Skin epidermis (tissue), 12 donors: Measurements from ENCODE around the gene OR1E2.
"Not testable (repeated sequence)": the region's sequence is repeated elsewhere in the genome, so short reads cannot be mapped to it uniquely, and the experiment has no call there.

Experiments
- H3K27ac ChIP-seq, 21 experiments: fragments of 200-600 bp; sonication (generic) in 11 of 21; one replicate each; pipeline ENCODE4 v1.5.0; 2020; ENCODE audit warnings: mild to moderate bottlenecking in 3 of 21, inconsistent platforms in 2 of 21, moderate library complexity in 2 of 21
- H3K4me3 ChIP-seq, 7 experiments: fragments of 200-600 bp; sonication (generic) in 2 of 7; one replicate each; pipeline ENCODE4 v1.5.0; 2020; ENCODE audit warnings: inconsistent platforms in 2 of 7, mild to moderate bottlenecking in 2 of 7, moderate library complexity in 1 of 7

The OR1E2 gene

DNA sequence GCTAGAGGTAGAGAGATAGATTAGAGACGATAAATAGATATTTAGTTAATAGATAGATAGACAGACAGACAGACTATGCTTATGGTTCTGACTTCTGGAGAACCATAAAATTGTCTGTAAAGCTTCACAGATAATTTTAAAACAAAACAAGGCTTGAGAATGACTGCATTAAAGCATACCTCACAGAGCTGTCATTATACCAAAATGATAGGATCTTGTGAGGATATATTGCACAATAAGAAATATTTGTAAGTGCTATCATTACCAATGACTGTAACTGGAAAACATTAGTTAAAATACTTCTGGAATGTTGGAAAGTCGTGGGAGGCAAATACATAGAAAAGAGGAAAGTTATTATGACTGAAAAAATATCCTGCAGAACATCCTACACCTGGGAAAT is 31.9 kb downstream of the OR1E2 start:
- no peak overlapping the region for H3K27ac ChIP-seq
- no peak overlapping the region for H3K4me3 ChIP-seq

DNA sequence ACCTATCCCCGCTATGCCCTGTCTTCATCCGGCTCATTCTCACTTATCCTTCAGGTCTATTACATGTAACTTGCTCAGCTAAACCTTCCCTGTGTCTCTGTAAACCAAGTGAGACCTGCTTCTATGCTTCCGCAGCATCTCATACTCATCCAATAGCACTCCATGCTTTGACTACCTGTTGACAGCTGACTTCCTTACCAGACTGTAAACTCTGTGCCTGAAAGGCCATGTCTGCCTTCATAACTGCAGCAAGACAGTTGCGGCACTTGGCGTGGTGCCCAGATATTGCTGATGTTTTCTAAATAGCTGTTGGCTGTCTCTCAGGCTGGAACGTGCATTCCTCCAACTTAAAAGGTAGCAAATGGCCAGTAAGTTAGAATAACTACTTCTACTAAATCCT is 33.6 kb downstream of the OR1E2 start:
- Histone ChIP-seq H3K4me3 (no peak overlapping the region), H3K27ac (no peak overlapping the region)

DNA sequence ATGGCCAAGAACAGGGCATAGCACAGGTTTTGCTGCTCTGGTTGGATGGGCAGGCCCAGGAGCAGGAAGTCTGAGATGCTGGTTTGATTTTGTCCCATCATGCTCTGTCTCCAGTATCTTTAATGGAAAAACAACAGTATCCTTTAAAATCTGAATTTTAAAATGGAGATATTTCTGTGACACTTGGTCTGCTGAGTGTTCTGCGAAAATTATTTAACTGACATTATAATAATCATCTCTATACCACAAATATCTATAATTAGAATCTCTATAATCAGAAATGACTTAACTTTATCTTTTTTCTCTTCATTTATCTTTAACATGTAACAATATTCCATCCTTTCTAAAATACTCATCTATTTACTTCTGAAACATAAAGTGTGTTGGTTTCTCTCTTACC is 35.3 kb downstream of the OR1E2 start, which contains the start of gene OR1E1:
TSS of gene OR1E1 (minus strand) at position 101 of the 400 bp plus-strand sequence. CDS start at position 101, 0 bp downstream.
- H3K4me3 ChIP-seq = no peak within 1 kb of the TSS
- H3K27ac ChIP-seq = no peak within 1 kb of the TSS

DNA sequence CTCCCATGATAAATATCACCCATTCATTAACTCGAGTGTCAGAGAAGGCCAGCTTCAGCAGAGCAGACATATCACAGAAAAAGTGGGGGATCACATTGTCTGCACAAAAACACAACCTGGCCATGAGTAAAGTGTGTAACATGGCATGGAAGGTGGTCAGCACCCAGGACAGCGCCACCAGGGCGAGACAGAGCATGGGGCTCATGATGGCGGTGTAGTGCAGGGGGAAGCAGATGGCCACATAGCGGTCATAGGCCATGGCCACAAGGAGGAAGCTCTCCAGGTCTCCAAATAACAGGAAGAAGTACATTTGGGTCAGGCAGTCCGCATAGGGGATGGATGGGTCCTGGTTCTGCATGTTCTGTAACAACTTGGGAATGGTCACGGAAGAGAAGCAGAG is 35.8 kb downstream of the OR1E2 start:
- not testable (repeated sequence) for H3K27ac ChIP-seq, H3K4me3 ChIP-seq

DNA sequence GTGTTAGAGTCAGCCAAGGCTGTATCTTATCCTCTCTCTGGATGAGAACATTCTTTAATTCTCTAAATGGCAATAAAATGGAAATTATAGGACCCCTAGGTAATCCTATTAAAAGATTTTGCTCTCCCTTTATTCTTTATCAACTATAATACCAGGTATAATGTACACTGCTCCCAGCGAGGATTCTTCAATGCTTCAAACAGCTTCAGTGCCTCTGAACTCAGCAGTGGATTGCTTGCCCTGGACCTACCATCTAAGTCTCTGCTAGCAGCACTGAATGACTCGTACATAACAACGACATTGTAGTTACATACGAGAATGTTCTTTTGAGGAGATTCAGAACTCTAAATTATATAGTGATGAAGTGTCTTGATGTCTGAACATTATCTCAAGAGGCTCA is 43.9 kb downstream of the OR1E2 start:
- Histone ChIP-seq H3K4me3 (no peak overlapping the region), H3K27ac (no peak overlapping the region)

DNA sequence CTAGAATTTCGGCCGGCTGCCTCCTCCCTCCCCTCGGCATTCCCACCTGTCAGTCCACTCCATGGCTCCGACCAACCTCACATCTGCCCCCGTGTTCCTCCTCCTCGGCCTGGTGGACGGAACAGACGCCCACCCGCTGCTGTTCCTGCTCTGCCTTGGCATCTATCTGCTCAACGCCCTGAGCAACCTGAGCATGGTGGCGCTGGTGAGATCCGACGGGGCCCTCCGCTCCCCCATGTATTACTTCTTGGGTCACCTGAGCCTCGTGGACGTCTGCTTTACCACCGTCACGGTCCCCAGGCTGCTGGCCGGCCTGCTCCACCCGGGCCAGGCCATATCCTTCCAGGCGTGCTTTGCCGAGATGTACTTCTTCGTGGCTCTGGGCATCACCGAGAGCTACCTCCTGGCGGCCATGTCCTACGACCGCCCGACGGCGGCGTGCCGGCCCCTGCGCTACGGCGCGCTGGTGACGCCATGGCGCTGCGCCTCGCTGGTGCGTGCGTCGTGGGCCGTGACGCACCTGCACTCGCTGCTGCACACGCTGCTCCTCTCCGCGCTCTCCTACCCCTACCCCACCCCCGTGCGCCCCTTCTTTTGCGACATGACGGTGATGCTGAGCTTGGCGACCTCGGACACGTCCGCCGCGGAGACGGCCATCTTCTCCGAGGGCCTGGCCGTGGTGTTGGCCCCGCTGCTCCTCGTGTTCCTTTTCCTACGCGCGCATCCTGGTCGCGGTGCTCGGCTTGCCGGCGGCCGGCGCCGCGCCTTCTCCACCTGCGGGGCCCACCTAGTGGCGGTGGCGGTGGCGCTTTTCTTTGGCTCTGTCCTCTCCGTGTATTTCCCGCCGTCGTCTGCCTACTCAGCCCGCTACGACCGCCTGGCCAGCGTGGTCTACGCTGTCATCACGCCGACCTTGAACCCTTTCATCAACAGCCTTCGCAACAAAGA is 47.5 kb downstream of the OR1E2 start, which contains the start of gene OR3A2:
TSS of gene OR3A2 (minus strand) at position 440 of the 948 bp plus-strand sequence.
- no peak within 1 kb of the TSS for H3K27ac ChIP-seq
- peak within 1 kb of the TSS in 1 of 7 experiments; percentile 21 for H3K4me3 ChIP-seq
